HG03025 (cell line): Measurements from ENCODE around the gene AGAP3.

Source experiments
- ATAC-seq: cut with Tn5 transposase; IDR thresholded peaks from one replicate; pipeline ENCODE4 v1.9.1; 2021; ENCODE audit warnings: mild to moderate bottlenecking, moderate library complexity; ENCODE audit not compliant: unreplicated experiment, low FRiP score

The AGAP3 gene

GRCh38 chr7:151057989-151058780 is 28.1 kb upstream of the AGAP3 start:
- peak; percentile 84 for ATAC-seq

GRCh38 chr7:151058781-151059366 is 27.4 kb upstream of the AGAP3 start:
- no peak for ATAC-seq

GRCh38 chr7:151059367-151060112 is 26.7 kb upstream of the AGAP3 start, which contains the start of gene SLC4A2:
Gene SLC4A2 (plus strand): TSS chr7:151059589. CDS start chr7:151061988, 2,399 bp downstream.
- no peak for ATAC-seq

GRCh38 chr7:151060113-151060415 is 26.2 kb upstream of the AGAP3 start:
- ATAC-seq, result no peak

- ATAC-seq, result no peak
These were observed 25.7 kb upstream of the AGAP3 start for GRCh38 chr7:151060416-151061212.

GRCh38 chr7:151061213-151062110 is 24.8 kb upstream of the AGAP3 start:
- ATAC-seq, result no peak

GRCh38 chr7:151062111-151062398 is 24.2 kb upstream of the AGAP3 start:
- ATAC-seq, result no peak

GRCh38 chr7:151062399-151063211 is 23.7 kb upstream of the AGAP3 start:
- ATAC-seq, result no peak

GRCh38 chr7:151063212-151063561 is 23.1 kb upstream of the AGAP3 start:
- ATAC-seq, result no peak

- no peak for ATAC-seq
These were observed 21.8 kb upstream of the AGAP3 start for GRCh38 chr7:151064454-151064853.

- no peak for ATAC-seq
These were observed 21.3 kb upstream of the AGAP3 start for GRCh38 chr7:151064993-151065392.

- ATAC-seq, result no peak
These were observed 20.8 kb upstream of the AGAP3 start for GRCh38 chr7:151065516-151065915.

- ATAC-seq, result no peak
These were observed 19.9 kb upstream of the AGAP3 start for GRCh38 chr7:151066273-151066974.

- no peak for ATAC-seq
These were observed 18.1 kb upstream of the AGAP3 start for GRCh38 chr7:151068069-151068773.

GRCh38 chr7:151069841-151070573 is 16.3 kb upstream of the AGAP3 start:
- ATAC-seq, result no peak

GRCh38 chr7:151070574-151070960 is 15.7 kb upstream of the AGAP3 start:
- no peak for ATAC-seq
